Neutrophil (primary cell): Measurements from ENCODE around the gene IP6K1.
"Not testable (repeated sequence)": the region's sequence is repeated elsewhere in the genome, so short reads cannot be mapped to it uniquely, and the experiment has no call there.

Experiments
- H3K27ac ChIP-seq: fragments of 200-600 bp; sonication (generic); 2 replicates; pipeline ENCODE4 v1.5.1; 2016; ENCODE audit warnings: mild to moderate bottlenecking, moderate library complexity
- H3K27me3 ChIP-seq: fragments of 200-600 bp; sonication (generic); 2 replicates; pipeline ENCODE4 v1.6.0; 2016; ENCODE audit warnings: mild to moderate bottlenecking
- H3K36me3 ChIP-seq: fragments of 200-600 bp; sonication (generic); 2 replicates; pipeline ENCODE4 v1.5.1; 2017
- H3K4me1 ChIP-seq, 2 experiments: fragments of 200-600 bp in 1 of 2; sonication (generic) in 1 of 2; 1 replicate in 1 of 2; 2 replicates in 1 of 2; pipeline versions ENCODE4 v1.5.1 to v1.6.1; 2013 to 2016; ENCODE audit warnings: low read depth in 1 of 2, low read length in 1 of 2, mild to moderate bottlenecking in 1 of 2, moderate library complexity in 1 of 2; ENCODE audit not compliant: control insufficient read depth in 1 of 2, insufficient read depth in 1 of 2
- H3K4me3 ChIP-seq, 2 experiments: fragments of 200-600 bp in 1 of 2; sonication (generic) in 1 of 2; 1 replicate in 1 of 2; 2 replicates in 1 of 2; pipeline ENCODE4 v1.5.1; 2013 to 2016; ENCODE audit warnings: low read depth in 1 of 2, low read length in 1 of 2, mild to moderate bottlenecking in 1 of 2, moderate library complexity in 1 of 2
- H3K9me3 ChIP-seq: fragments of 200-600 bp; sonication (generic); 2 replicates; pipeline ENCODE4 v1.5.1; 2016
- TF ChIP-seq, protein P1 (sequence below): fragments of 200-600 bp; sonication (generic); IDR thresholded peaks from 2 replicates; pipeline ENCODE4 v1.5.1; 2016; ENCODE audit warnings: antibody characterized with exemption

IP6K1 gene

DNA sequence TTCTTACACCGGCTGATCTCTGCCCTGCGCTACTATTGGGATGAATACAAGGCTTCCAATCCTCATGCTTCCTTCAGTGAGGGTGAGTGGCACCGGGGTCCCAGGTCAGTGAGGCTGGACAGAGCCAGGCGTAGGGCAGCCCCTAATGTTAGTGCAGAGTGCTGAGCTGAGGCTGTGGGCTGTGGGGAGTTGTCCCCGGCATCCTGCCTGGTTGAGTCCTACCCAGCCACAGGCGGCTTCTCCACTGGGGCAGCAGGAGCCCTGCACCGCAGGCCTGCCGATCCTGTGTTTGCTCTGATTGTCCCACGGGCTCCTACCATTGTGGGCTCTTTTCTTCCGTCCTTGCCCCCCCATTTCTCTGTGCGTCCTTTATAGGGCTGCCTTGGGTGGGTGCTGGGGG lies 83.7 kb downstream of the IP6K1 start:
- no peaks in the 10 kb centered on the region for H3K9me3 ChIP-seq
- no peak overlapping the region for H3K27ac ChIP-seq
- H3K27me3 ChIP-seq: no peaks in the 10 kb centered on the region
- H3K4me1 ChIP-seq: no peaks in the 10 kb centered on the region
- no peak overlapping the region for H3K4me3 ChIP-seq
- H3K36me3 ChIP-seq: peaks cover 98% of the 10 kb centered on the region
- TF ChIP-seq, protein P1, sequence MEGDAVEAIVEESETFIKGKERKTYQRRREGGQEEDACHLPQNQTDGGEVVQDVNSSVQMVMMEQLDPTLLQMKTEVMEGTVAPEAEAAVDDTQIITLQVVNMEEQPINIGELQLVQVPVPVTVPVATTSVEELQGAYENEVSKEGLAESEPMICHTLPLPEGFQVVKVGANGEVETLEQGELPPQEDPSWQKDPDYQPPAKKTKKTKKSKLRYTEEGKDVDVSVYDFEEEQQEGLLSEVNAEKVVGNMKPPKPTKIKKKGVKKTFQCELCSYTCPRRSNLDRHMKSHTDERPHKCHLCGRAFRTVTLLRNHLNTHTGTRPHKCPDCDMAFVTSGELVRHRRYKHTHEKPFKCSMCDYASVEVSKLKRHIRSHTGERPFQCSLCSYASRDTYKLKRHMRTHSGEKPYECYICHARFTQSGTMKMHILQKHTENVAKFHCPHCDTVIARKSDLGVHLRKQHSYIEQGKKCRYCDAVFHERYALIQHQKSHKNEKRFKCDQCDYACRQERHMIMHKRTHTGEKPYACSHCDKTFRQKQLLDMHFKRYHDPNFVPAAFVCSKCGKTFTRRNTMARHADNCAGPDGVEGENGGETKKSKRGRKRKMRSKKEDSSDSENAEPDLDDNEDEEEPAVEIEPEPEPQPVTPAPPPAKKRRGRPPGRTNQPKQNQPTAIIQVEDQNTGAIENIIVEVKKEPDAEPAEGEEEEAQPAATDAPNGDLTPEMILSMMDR: no peak

DNA sequence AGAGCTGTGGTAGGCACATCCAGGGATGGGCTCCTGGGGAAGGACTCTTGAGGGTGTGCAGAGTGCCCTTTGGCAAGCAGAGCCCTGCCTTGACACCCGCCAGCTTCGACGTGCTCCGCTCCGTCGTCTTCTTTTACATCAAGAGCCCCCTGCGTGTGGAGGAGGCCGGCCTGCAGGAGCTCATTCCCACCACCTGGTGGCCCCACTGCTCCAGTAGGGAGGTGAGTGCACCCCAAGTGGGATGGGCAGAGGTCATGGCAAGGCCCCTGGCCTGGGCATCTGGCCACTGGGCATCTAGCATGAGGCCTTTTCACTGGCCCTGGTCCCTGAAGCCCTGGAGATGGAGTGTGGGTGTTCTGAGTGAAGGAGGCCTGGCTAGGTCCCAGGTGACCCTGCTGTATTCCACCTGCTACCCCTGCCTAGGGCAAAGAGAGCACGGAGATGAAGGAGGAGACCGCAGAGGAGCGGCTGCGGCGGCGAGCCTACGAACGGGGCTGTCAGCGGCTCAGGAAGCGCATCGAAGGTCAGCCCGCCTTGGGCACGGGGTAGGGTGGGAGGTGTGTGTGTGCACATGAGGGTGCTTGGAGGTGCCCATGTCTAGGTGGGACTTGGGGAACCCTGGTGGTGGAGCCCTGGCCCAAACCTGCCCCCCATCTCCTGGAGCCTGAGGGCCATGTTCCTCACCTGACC lies 84.8 kb downstream of the IP6K1 start:
- Histone ChIP-seq H3K27me3 (no peaks in the 10 kb centered on the region), H3K36me3 (peaks cover 99% of the 10 kb centered on the region), H3K4me3 (no peak overlapping the region), H3K27ac (no peak overlapping the region), H3K9me3 (no peaks in the 10 kb centered on the region), H3K4me1 (no peaks in the 10 kb centered on the region)
- TF ChIP-seq, protein P1: no peak

DNA sequence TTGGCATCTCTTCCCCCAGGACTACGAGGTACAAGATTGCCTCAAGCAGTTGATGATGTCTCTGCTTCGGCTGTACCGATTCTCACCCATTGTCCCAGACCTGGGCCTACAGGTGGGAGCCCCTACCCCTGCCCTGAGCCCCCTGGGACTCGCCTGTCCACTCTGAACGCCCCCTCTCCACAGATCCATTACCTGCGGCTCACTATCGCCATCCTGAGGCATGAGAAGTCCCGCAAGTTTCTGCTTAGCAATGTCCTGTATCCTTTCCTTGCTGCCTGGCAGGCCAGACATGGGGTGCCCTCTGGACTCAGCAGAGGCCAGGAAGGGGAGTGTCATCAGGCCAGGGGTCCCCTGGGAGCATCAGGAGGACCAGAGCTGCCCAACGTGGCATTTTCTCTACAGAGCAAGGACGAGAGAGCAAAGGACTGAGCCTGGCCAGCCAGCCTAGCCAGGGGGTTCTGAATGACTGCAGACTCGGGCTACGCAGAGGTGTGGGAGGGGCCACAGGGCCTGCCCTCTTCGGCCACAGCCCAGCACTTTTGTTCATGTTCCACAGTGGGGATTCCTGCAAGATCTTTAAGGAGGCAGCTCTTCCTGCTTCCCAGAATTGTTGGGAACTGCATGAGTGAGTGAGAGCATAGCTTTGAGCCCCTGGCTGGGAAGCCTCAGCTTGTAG lies 85.8 kb downstream of the IP6K1 start:
- Histone ChIP-seq H3K36me3 (peaks cover 89% of the 10 kb centered on the region), H3K27me3 (no peaks in the 10 kb centered on the region), H3K9me3 (no peaks in the 10 kb centered on the region), H3K4me3 (no peak overlapping the region), H3K4me1 (no peaks in the 10 kb centered on the region), H3K27ac (no peak overlapping the region)
- TF ChIP-seq, protein P1: no peak

DNA sequence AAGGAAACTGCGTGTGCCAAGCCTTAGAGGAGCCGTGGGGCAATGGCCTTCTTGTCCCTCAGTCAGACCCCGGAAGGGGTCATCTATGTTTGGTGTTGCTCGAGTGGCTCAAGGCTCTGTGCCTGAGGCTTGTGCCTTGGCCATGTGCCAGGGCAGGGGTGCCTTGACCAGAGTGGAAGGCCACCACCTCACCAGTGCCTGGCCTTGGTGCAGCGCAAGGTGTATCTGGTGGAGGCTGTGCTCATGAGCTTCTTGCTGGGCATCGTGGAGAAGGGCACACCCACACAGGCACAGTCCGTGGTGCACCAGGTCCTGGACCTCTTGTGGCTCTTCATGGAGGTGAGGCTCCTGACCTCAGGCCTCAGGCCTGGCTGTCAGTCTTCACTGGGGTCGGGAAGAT lies 86.3 kb downstream of the IP6K1 start:
- H3K36me3 ChIP-seq: peaks cover 84% of the 10 kb centered on the region
- H3K27me3 ChIP-seq: no peaks in the 10 kb centered on the region
- TF ChIP-seq, protein P1: no peak
- no peak overlapping the region for H3K27ac ChIP-seq
- H3K9me3 ChIP-seq: no peaks in the 10 kb centered on the region
- no peaks in the 10 kb centered on the region for H3K4me1 ChIP-seq
- H3K4me3 ChIP-seq: no peak overlapping the region

DNA sequence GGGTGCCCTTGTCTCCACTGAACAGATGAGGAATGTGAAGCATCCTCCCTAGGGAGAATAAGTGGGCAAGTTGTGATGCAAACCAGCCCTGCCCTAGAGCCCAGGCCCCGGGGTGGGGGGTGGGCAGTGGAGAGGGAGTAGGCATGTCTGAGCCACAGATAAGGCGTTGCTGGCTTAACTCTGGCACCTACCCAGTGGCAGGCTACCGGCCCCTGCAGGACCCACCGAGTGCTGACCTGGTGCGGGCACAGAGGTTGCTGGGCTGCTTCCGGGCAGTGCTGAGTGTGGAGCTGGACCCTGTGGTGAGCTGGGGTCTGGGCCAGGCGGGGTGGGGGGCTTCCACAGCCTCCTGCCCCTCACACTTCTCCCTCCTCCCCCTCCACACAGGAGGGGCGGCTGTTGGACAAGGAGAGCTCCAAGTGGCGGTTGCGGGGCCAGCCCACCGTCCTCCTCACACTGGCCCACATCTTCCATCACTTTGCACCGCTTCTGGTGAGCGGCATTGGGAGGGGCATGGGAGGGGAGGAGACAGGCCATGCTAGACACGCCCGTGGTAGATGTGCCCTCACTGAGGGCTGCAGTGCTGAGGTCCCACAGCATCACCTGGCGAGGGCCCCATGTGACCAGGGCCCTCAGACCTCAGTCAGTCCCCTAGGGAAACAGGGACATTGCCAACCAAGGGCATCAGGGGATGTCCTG lies 86.9 kb downstream of the IP6K1 start:
- H3K4me3 ChIP-seq: no peak overlapping the region
- H3K36me3 ChIP-seq: peaks cover 79% of the 10 kb centered on the region
- no peaks in the 10 kb centered on the region for H3K4me1 ChIP-seq
- H3K27ac ChIP-seq: no peak overlapping the region
- no peaks in the 10 kb centered on the region for H3K27me3 ChIP-seq
- no peaks in the 10 kb centered on the region for H3K9me3 ChIP-seq
- TF ChIP-seq, protein P1: no peak

DNA sequence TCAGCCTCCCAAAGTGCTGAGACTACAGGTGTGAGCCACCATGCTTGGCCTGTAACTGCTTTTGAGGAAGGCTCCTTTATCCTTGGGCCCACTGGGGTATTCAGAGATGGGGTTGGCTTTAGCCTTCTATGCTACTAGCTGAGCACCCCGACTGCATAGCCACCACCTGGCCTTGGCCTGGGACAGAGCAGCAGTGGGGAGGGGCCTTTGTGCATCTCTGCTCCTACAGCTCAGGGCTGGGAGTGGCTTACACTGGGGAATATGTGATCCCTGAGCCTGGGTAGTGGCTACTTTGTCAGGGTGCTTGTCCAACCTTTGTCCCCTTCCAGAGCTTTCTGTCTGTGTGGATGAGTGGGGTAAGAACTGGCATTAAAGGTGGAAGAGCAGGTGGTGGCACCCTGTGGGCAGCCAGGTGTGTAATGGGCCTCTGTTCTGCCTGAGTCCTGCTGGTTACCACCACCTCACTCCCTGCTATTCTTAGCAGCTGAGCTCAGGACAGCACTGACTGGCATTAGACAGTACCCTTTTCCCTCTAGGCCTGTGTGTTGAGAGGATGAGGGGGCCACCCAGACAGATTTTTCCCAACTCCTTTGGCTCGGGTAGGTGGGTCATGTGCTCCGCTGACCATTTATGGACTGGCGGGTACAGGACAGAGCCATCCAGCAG lies 90.9 kb downstream of the IP6K1 start:
- not testable (repeated sequence) for H3K27me3 ChIP-seq, H3K27ac ChIP-seq, H3K4me1 ChIP-seq, H3K4me3 ChIP-seq, H3K9me3 ChIP-seq
- peaks cover 46% of the 10 kb centered on the region for H3K36me3 ChIP-seq

DNA sequence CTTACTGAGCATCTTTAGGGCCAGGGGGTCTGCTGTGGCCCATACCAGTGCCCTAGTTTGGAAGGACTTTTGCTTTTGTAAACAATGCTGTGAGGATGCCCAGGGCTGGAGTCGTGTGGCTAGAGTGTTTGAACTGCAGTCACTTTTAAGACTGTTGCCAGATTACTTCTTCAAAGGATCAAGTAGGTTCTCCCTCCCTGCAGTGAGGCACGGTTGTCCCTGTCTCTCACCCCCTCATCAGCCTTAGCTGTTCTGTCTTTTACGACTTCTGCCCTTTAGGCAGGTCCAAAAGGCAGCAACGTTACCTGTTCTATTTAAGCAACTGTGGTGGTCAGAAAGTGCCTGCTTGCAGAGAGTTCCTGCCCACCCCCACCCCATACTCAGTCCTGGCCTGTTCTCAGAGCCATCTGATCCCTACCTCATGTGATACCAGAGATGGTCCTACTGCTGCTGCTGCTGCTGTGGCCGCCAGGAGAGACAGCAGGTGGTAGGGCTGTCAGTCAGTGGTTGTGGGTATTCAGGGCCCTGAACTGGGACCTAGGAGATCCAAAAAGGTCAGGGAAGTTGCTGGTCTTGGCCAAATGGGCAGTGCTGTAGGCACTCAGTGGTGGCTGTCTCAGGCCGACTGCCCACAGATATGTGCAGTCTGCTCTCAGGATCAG lies 91.8 kb downstream of the IP6K1 start:
- H3K27ac ChIP-seq, H3K9me3 ChIP-seq, H3K4me3 ChIP-seq, H3K27me3 ChIP-seq: not testable (repeated sequence)
- Histone ChIP-seq H3K36me3 (peaks cover 37% of the 10 kb centered on the region), H3K4me1 (peaks cover 12 to 18% of the 10 kb centered on the region in 2 experiments)

DNA sequence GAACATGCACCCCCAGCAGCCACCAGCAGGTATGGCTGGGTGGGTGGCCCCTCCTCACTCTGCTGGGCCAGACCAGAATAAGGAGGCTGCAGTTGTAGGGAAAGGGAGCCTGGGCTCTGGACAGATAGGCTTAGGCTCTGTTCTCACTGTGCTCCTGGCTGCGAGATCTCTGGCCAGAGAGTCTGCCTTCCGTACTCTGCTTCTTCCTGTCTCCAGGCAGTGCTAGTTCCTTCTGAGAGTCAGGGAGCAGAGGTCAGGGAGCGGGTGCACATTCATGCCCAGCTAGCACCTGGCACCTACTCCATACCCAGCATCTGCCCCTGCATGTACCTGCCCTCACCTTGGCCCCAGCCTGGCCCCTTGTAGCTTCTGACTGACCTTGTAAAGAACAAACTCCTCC lies 94.9 kb downstream of the IP6K1 start:
- H3K9me3 ChIP-seq, H3K36me3 ChIP-seq, H3K4me3 ChIP-seq, H3K27ac ChIP-seq: not testable (repeated sequence)
- Histone ChIP-seq H3K27me3 (peaks cover 19% of the 10 kb centered on the region), H3K4me1 (peaks cover 24% of the 10 kb centered on the region in 2 experiments)
